Adrenal gland (tissue), 5 donors: Measurements from ENCODE around the gene KLK11.

ENCODE experiments used
- POLR2A ChIP-seq, 2 donors: fragments of 450-650 bp; IDR thresholded peaks; one replicate each; pipeline ENCODE4 v1.6.1; 2017; ENCODE audit warnings: antibody characterized with exemption in 2 of 2, mild to moderate bottlenecking in 2 of 2, moderate library complexity in 1 of 2
- TF ChIP-seq, protein P1 (sequence below), 6 experiments: fragments of 450-650 bp in 4 of 6; fragments of 200-600 bp in 2 of 6; sonication (generic) in 1 of 6; IDR thresholded peaks; 1 replicate in 5 of 6; 2 replicates in 1 of 6; pipeline versions ENCODE4 v1.5.1 to v1.8.0; 2016 to 2021; ENCODE audit warnings: antibody characterized with exemption in 6 of 6, mild to moderate bottlenecking in 2 of 6, moderate library complexity in 1 of 6
- donor health status: DM: no; HTN: no; CAD: no.

DNA sequence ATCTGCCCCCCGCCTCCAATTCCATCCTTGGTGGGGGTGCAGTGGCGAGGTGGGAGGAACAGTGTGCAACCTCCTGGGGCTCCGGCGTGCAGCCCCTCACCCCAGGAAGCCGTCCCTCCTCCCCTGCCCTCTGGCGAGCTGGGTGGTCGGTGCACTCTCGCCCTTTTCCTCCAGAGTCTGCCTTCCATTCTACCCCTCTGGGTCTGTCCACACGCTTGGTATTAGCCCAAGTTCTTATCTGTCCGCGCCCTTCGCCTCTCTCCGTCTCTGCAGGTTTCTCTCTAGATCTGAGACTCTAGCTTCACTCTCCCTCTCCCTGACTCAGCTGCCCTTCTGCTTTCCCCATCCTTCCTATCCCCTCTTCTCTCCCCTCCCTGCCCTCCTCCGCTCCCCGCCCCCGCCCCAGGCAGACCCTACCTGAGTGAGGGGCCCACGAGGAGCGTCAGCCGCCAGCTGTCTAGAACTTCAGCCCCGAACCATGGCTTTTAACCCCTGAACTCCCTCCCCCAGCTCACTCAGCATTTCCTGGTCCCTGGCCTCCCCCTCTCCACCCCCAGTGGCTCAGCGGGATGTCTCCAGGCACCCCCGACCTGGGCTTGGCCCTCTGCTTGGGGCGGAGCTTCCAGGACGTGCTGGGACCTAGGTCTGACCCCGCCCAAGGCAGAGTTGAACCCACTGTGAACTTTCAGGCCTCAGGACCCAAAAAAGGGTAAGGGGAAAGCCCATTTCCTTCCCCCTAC lies 39.0 kb upstream of the KLK11 start:
- TF ChIP-seq, protein P1, sequence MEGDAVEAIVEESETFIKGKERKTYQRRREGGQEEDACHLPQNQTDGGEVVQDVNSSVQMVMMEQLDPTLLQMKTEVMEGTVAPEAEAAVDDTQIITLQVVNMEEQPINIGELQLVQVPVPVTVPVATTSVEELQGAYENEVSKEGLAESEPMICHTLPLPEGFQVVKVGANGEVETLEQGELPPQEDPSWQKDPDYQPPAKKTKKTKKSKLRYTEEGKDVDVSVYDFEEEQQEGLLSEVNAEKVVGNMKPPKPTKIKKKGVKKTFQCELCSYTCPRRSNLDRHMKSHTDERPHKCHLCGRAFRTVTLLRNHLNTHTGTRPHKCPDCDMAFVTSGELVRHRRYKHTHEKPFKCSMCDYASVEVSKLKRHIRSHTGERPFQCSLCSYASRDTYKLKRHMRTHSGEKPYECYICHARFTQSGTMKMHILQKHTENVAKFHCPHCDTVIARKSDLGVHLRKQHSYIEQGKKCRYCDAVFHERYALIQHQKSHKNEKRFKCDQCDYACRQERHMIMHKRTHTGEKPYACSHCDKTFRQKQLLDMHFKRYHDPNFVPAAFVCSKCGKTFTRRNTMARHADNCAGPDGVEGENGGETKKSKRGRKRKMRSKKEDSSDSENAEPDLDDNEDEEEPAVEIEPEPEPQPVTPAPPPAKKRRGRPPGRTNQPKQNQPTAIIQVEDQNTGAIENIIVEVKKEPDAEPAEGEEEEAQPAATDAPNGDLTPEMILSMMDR (IDR thresholded peaks at IDR 0.05) = no peak
- TF ChIP-seq POLR2A (IDR thresholded peaks at IDR 0.05) = no peak
